Fibroblast of mammary gland (primary cell): ENCODE data around the gene SMG6.
A peak's percentile ranks its signal among the peaks of the same experiment; 100 is the strongest.

Experiments
- DNase-seq: peaks from one replicate; pipeline ENCODE4 v3.0.0-alpha.2; 2010; ENCODE audit warnings: low read depth
- H3K4me3 ChIP-seq: 2 replicates; pipeline ENCODE4 v1.5.1; 2011; ENCODE audit warnings: low read depth, mild to moderate bottlenecking, low read length, moderate library complexity; ENCODE audit not compliant: control insufficient read depth
- TF ChIP-seq, protein P1 (sequence below): conservative IDR thresholded peaks from 2 replicates; pipeline ENCODE4 v1.5.1; 2011; ENCODE audit warnings: low read depth, low read length, inconsistent platforms; ENCODE audit not compliant: control insufficient read depth, insufficient read depth

Gene SMG6

GRCh38 chr17:2025220-2025621, 278.4 kb downstream of the SMG6 start, which contains the start of gene RTN4RL1:
Gene RTN4RL1 (minus strand): TSS chr17:2025334. CDS start chr17:2024865, 469 bp downstream.
- peak within 1 kb of the TSS; percentile 32 for H3K4me3 ChIP-seq
- peak; percentile 51 for DNase-seq
- TF ChIP-seq, protein P1, sequence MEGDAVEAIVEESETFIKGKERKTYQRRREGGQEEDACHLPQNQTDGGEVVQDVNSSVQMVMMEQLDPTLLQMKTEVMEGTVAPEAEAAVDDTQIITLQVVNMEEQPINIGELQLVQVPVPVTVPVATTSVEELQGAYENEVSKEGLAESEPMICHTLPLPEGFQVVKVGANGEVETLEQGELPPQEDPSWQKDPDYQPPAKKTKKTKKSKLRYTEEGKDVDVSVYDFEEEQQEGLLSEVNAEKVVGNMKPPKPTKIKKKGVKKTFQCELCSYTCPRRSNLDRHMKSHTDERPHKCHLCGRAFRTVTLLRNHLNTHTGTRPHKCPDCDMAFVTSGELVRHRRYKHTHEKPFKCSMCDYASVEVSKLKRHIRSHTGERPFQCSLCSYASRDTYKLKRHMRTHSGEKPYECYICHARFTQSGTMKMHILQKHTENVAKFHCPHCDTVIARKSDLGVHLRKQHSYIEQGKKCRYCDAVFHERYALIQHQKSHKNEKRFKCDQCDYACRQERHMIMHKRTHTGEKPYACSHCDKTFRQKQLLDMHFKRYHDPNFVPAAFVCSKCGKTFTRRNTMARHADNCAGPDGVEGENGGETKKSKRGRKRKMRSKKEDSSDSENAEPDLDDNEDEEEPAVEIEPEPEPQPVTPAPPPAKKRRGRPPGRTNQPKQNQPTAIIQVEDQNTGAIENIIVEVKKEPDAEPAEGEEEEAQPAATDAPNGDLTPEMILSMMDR = no peak

DNA sequence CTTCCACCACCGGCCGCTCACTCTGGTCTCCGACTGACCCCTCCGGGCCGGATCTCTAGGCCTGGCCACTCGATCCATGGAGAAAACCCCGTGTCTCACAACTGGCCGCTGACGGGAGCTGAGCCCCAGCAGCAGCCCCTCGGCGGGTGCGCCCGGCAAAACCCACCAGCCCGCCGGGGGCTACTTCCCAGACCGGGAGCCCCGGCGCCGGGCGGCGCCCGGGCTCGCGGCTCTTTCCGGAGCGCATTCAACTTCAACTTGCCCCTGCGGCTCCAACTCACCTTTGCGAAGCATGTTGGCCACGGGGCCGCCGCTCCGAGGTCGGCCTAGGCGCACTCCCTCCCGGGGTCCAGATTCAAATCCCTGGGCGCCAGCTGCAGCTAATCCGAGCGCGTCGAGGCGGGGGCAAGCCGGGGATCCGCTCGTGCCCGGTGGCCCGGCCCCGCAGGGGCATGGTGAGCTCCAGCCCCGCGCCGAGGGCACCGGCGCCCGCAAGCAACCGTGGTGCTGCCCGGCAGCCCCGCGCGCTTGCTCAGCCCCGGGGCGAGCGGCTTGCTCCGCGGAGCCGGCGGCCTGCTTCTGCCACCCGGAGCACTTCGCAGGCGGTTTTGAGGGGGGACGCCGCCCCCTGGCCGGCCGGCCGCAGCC, 278.9 kb downstream of the SMG6 start:
- H3K4me3 ChIP-seq = no peak overlapping the region
- no peak for DNase-seq
- TF ChIP-seq, protein P1 = no peak

DNA sequence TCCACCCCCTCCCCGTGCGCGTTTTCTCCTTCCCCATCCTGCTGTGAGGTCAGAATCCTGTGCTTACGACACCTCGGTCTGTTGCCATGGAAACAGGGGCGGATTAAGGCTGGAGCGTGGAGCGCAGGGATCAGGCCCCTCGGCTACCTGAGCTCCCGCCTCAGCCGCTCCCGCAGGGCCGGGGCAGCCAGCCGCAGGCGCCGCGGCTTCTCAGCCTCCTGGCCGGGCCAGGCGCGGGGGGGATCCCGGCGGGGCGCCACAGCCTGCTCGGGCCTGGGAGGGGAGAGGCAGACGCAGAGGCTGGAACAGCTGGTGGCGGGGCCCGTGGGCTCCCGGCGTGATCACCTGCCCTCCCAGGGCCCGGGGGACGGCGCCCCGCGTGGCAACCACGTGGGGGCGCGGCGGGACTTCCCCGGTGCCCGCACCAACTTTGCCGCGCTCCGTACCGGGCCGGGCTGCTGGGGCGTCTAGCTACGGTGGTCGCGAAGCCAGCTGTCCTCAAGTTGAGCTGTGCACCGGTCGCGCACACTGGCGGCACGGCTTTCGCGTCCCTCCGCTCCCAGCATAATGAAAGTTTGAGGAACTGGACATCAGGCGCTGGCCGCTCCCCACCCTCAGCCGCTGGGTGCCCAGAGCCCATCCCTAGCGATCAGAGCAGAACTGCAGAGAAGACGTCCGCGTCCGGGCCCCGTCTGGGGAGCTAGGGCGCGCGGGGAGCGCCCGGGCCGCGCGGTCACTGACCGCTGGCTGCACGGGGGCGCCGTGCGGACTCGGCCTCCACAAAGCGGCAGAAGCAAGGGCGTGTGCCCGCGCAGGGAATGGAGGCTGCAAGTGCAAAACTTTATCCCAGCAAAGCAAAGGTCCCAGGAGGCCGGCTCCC, 279.7 kb downstream of the SMG6 start:
- no peak overlapping the region for H3K4me3 ChIP-seq
- DNase-seq = peak; percentile 51
- TF ChIP-seq, protein P1 = no peak

DNA sequence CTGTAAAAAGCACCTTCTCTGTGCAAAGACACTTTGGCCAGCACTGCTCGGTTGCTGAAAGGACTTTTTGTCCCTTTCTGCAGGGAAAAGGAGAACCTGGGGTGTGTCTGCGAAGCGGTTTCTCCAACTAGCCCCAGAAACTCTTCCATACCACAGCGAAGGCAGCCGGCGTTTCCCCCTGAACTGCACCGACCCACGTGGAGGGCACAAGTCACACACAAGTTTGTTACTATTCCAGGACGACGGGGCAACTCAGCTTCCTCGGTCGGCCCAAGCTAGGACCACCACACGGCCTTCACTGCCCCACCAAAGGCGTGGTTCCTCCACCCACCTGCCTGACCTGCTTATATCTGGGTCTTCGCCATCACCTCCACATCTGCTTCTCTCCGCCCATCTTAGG, 280.3 kb downstream of the SMG6 start:
- TF ChIP-seq, protein P1 = no peak
- no peak overlapping the region for H3K4me3 ChIP-seq
- DNase-seq = no peak

- no peak overlapping the region for H3K4me3 ChIP-seq
- TF ChIP-seq, protein P1 = no peak
- no peak for DNase-seq
Measured at GRCh38 chr17:2022647-2023240, 280.8 kb downstream of the SMG6 start.

- TF ChIP-seq, protein P1 = no peak
- no peak for DNase-seq
Measured at GRCh38 chr17:2020721-2021120, 282.9 kb downstream of the SMG6 start.

More at GRCh38 chr17:2020721-2021120, 282.9 kb downstream of the SMG6 start:
- no peak overlapping the region for H3K4me3 ChIP-seq
